Measurements from ENCODE around the gene CREG2.

The CREG2 gene

DNA sequence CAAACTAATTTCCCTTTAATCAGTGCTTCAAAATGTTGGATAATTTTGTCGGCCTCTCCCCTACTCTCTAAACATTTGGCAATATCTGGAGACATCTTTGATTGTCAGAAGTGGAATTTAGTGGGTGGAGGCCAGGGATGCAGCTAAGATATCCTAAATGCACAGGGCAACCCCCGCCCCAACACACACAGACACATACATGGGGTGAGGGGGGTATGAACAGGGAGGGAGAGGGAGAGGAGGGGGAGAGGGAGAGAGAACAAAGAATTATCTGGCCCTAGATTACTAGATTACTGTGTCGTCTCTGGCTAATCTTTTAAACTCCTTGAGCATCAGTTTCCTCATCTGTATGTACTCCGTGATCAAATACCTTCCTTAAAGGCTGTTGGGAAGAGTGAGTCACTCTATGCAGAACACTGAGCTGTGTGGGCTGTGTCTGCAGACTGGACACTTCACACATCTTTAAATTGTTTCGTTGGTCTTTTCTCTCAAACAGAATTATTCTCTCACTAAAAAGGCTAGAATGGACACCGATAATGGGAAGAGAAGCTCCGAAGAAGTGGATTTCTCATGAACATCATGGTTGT, 81.7 kb downstream of the CREG2 start:
- DNase-seq, result peak; percentile 75

DNA sequence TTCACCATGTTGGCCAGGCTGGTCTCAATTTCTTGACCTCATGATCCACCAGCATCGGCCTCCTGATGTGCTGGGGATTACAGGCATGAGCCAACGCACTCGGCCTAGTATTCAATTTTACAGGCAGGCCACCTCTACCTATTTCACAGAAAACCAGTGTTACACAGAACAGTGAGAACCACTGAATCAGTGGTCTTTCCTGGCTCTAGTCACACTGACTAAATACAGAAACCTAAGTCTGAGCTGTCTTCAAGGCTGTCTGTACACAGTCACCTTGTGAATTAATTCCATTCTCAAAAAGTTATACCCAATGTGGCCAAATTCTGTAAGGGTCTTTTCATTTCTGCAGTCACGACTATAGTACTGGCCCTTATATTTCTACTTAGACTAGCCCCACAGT, 82.3 kb downstream of the CREG2 start:
- no peak for DNase-seq

GRCh38 chr2:101303688-101304087, 83.6 kb downstream of the CREG2 start:
- no peak for DNase-seq

DNA sequence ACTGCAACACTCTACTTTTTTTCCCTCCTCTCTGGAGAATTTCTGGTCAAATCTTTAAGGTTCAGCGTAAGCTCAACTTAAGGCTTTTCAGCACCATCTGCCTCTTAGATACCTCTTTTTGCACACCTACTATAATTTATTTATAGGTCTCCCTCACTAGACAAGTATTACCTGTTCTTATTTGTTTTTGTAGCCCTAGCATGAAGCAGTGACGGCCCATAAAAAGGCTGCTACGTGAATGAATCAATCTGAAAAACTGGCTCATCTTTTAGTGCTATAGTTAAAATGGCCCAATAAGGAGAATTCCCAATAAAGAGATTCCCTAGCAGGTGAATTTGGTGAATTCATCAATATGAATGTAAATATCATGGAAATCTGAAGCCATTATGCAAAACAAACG, 85.3 kb downstream of the CREG2 start:
- no peak for DNase-seq

DNA sequence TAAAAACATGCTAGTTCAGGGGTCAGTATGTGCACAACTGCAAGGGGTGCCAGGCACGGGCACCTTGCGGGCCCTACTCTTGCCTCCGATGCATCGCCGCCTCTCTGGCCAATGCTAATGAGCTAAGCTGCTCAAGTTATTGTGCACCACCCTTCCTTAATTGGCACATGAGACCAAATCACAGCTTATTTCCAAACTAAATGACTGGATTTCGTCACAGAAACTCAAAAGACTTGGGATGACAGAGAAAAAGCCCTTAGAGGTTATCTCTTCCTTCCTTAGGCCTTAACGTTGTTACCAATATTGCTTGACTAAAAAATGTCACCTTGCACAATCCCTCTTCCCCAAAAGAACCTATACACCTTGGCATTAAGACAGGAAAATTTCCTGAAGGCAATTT, 86.5 kb downstream of the CREG2 start:
- no peak for DNase-seq

DNA sequence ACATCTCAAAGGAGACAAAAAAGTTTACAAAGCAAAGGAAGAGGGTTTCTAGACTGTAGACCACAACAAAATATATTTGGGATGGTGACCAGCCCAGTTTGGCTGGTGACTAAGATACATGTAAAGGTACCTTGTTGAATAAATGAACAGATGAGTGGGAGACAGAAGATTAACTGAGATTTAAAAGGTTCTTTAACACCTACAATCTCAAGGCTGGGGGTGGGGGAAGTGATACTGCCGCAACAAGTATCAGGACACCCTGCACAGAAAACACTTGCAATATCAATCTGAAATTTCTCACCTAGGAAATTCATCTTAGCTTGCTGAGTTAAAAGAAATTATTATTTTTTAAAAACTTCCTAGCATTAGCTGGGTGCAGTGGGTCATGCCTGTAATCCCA, 87.1 kb downstream of the CREG2 start:
- no peak for DNase-seq

DNA sequence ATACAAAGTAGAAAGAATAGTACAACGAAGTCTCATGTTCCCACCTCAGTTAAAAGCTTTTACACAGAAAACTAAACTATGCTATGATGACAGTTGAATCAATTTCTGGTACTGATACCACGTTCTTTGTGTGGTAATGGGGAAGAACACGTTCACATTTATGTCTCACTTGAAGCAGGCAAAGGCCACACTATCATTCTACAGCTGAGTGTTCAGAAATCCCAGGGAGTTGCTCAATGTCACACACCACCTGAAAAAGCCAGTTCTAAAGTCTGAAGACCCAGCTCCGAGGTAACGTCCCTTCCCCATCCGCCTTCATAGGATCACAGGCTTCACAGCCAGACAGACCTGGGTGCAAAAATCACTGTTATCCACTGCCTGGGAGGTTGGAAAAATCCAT, 87.7 kb downstream of the CREG2 start:
- no peak for DNase-seq

- no peak for DNase-seq
Observed at GRCh38 chr2:101297383-101297782, 89.9 kb downstream of the CREG2 start.

DNA sequence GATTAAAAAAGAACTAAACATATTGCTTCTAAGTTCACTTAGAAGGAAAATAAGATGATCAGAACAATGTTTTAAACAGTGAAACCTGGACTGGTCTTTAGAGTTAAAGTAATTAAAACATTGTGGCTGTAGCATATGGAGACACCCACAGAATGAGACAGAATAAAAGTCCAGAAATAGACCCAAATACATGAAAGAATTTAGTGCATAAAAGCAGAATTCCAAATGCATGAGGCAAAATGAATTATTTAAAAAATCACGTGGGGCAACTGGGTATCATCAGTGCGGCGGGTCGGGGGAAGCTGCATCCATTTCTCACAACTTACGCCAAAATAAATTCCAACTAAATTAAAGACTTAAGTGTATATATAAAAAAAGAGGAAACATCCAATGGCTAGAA, 90.9 kb downstream of the CREG2 start:
- no peak for DNase-seq

- peak; percentile 78 for DNase-seq
Observed at GRCh38 chr2:101295895-101296294, 91.4 kb downstream of the CREG2 start.

Measured in HCEC 1CT (cell line).